K562 (cell line): ENCODE data around the gene SDK1. TPM values are rescaled to one million over a fixed set of nuclear protein-coding genes. Genes with fewer than 3 reads are reported as not detected.

ENCODE experiments used
- ATAC-seq: fragments of 200-7000 bp; cut with Tn5 transposase; 3 replicates; pipeline ENCODE4 v1.9.1; 2020; ENCODE audit warnings: moderate library complexity
- Bru-seq: library from RNA; stranded (reverse); fragments of 400-500 nt; gene quantifications from one replicate; lab custom pipeline; 2021; lab: Mats Ljungman, UMichigan
- BruChase-seq, 2 experiments: library from RNA; stranded (reverse); fragments of 400-500 nt; gene quantifications; one replicate each; lab custom pipeline; 2021; lab: Mats Ljungman, UMichigan
- BruUV-seq: library from RNA; stranded (reverse); fragments of 400-500 nt; replicated peaks from 2 replicates; lab custom pipeline; 2021; lab: Mats Ljungman, UMichigan
- CTCF ChIA-PET: fragments of 300-600 bp; formaldehyde crosslinking; extraction: SDS; loops from one replicate; lab custom pipeline; 2021; ENCODE audit warnings: low intra/inter-chr PET ratio; lab: Yijun Ruan, JAX
- POLR2A ChIA-PET: fragments of 300-600, 350-650 bp; sonication (Branson Sonifier 250); formaldehyde crosslinking; extraction: SDS; loops from one replicate; lab custom pipeline; 2021; ENCODE audit warnings: antibody characterized with exemption, inconsistent platforms; lab: Yijun Ruan, JAX
- DNase-seq, 4 experiments: peaks; one replicate each; pipeline versions ENCODE4 v3.0.0 to v3.0.0-alpha.2; 2011 to 2018; ENCODE audit warnings: low spot score in 3 of 4, mixed read lengths in 3 of 4; ENCODE audit errors: extremely low read depth in 1 of 4
- FAIRE-seq: peaks from 2 replicates; lab custom pipeline; 2011; peaks lifted over from hg19 to GRCh38; lab: Jason Lieb, UNC
- H2AFZ ChIP-seq: 2 replicates; pipeline ENCODE4 v1.6.0; 2011; ENCODE audit warnings: low read depth, low read length, control low read depth, inconsistent platforms
- H3K27ac ChIP-seq: fragments of 200-600 bp; 3 replicates; pipeline ENCODE4 v1.8.0; 2011; ENCODE audit warnings: low read depth, mild to moderate bottlenecking, control low read depth, inconsistent platforms, low read length, moderate library complexity, mixed read lengths; ENCODE audit errors: extremely low read depth
- H3K27me3 ChIP-seq, 2 experiments: fragments of 300-600 bp in 1 of 2; 2 replicates in 1 of 2; 3 replicates in 1 of 2; pipeline versions ENCODE4 v1.6.0 to v1.8.0; 2011; ENCODE audit warnings: inconsistent platforms in 2 of 2, low read length in 2 of 2, mild to moderate bottlenecking in 1 of 2, mixed read lengths in 1 of 2, moderate library complexity in 1 of 2; ENCODE audit not compliant: control insufficient read depth in 2 of 2, insufficient read depth in 2 of 2
- H3K36me3 ChIP-seq: fragments of 300-600 bp; 3 replicates; pipeline ENCODE4 v1.8.0; 2011; ENCODE audit warnings: mild to moderate bottlenecking, low read length, inconsistent platforms; ENCODE audit not compliant: control insufficient read depth, insufficient read depth
- H3K4me1 ChIP-seq, 2 experiments: fragments of 200-600 bp in 1 of 2; replicated peaks in 1 of 2; 2 replicates in 1 of 2; 3 replicates in 1 of 2; pipeline versions ENCODE4 v1.5.1 to v1.8.0; 2011; ENCODE audit warnings: inconsistent platforms in 2 of 2, low read length in 2 of 2, mild to moderate bottlenecking in 1 of 2, mixed read lengths in 1 of 2, moderate library complexity in 1 of 2; ENCODE audit not compliant: control insufficient read depth in 2 of 2, insufficient read depth in 2 of 2
- H3K4me2 ChIP-seq: 2 replicates; pipeline ENCODE4 v1.6.1; 2011; ENCODE audit warnings: low read length, control low read depth, inconsistent platforms, mixed read lengths; ENCODE audit not compliant: insufficient read depth
- H3K4me3 ChIP-seq: fragments of 200-600 bp; sonication (generic), shearing (Covaris generic); 2 replicates; pipeline ENCODE4 v1.5.1; 2016; ENCODE audit warnings: control low read depth, inconsistent platforms
- H3K79me2 ChIP-seq: fragments of 200-600 bp; 3 replicates; pipeline ENCODE4 v1.8.0; 2011; ENCODE audit warnings: low read length, inconsistent platforms; ENCODE audit not compliant: control insufficient read depth, insufficient read depth
- H3K9ac ChIP-seq, 2 experiments: 2 replicates each; pipeline versions ENCODE4 v1.6.0 to v1.6.1; 2011; ENCODE audit warnings: low read depth in 2 of 2, low read length in 2 of 2, control low read depth in 1 of 2, inconsistent platforms in 1 of 2, mild to moderate bottlenecking in 1 of 2, mixed read lengths in 1 of 2; ENCODE audit not compliant: insufficient read depth in 1 of 2
- H3K9me1 ChIP-seq: one replicate; pipeline ENCODE4 v1.6.0; 2011; ENCODE audit warnings: inconsistent platforms, mild to moderate bottlenecking, low read length, moderate library complexity; ENCODE audit not compliant: control insufficient read depth, insufficient read depth
- H3K9me3 ChIP-seq: replicated peaks from 2 replicates; pipeline ENCODE4 v1.5.1; 2011; ENCODE audit warnings: low read depth, low read length, inconsistent platforms; ENCODE audit not compliant: control insufficient read depth, insufficient read depth
- H4K20me1 ChIP-seq: replicated peaks from 2 replicates; pipeline ENCODE4 v1.6.1; 2011; ENCODE audit warnings: low read length, inconsistent platforms, mixed read lengths; ENCODE audit not compliant: control insufficient read depth, insufficient read depth
- ATF7 ChIP-seq: fragments of 450-650 bp; IDR thresholded peaks from 2 replicates; pipeline ENCODE4 v1.7.1; 2014; ENCODE audit warnings: mild to moderate bottlenecking, moderate library complexity
- CBX5 ChIP-seq: IDR thresholded peaks from 2 replicates; pipeline ENCODE4 v1.6.1; 2014; ENCODE audit warnings: low read depth, borderline replicate concordance
- ELF2 ChIP-seq: fragments of 250-450 bp; sonication (Bioruptor Pico); IDR thresholded peaks from 2 replicates; pipeline ENCODE4 v1.5.0; 2021; ENCODE audit warnings: mild to moderate bottlenecking
- FOSL1 ChIP-seq: fragments of 200-800 bp; sonication (Bioruptor generic); conservative IDR thresholded peaks from 2 replicates; pipeline ENCODE4 v1.6.1; 2016; ENCODE audit warnings: missing genetic modification characterization, missing compliant biosample characterization
- GMEB1 ChIP-seq: fragments of 250-450 bp; sonication (Bioruptor Pico); IDR thresholded peaks from 2 replicates; pipeline ENCODE4 v1.4.0; 2020; ENCODE audit warnings: mild to moderate bottlenecking
- HDGF ChIP-seq: fragments of 450-650 bp; IDR thresholded peaks from 2 replicates; pipeline ENCODE4 v1.6.1; 2016
- LARP7 ChIP-seq: fragments of 450-650 bp; IDR thresholded peaks from 2 replicates; pipeline ENCODE4 v1.6.1; 2016
- NR4A1 ChIP-seq, 2 experiments: fragments of 250-450 bp in 1 of 2; fragments of 450-650 bp in 1 of 2; sonication (Bioruptor Pico) in 1 of 2; IDR thresholded peaks; 2 replicates each; pipeline versions ENCODE4 v1.4.0 to v1.6.1; 2016 to 2020; ENCODE audit warnings: mild to moderate bottlenecking in 2 of 2, missing compliant biosample characterization in 1 of 2, missing genetic modification characterization in 1 of 2, moderate library complexity in 1 of 2
- TCF7 ChIP-seq: sonication (generic); IDR thresholded peaks from 2 replicates; pipeline ENCODE4 v1.6.1; 2016; ENCODE audit warnings: antibody characterized with exemption, borderline replicate concordance
- TCFL5 ChIP-seq: fragments of 250-450 bp; sonication (Bioruptor Pico); conservative IDR thresholded peaks from 2 replicates; pipeline ENCODE4 v1.6.1; 2021; ENCODE audit warnings: mild to moderate bottlenecking, moderate library complexity, matching md5 sums
- YY1 ChIP-seq, 3 experiments: IDR thresholded peaks; 2 replicates each; pipeline ENCODE4 v1.6.1; 2011; ENCODE audit warnings: low read length in 2 of 3, mild to moderate bottlenecking in 2 of 3, moderate library complexity in 2 of 3, borderline replicate concordance in 1 of 3, control low read depth in 1 of 3, low read depth in 1 of 3; ENCODE audit not compliant: insufficient read depth in 3 of 3, insufficient replicate concordance in 2 of 3, control insufficient read depth in 1 of 3, insufficient read length in 1 of 3; ENCODE audit errors: extremely low read depth in 1 of 3
- ZNF280B ChIP-seq: fragments of 250-450 bp; sonication (Bioruptor Pico); IDR thresholded peaks from 2 replicates; pipeline ENCODE4 v1.5.1; 2021; ENCODE audit warnings: mild to moderate bottlenecking
- WGBS: fragments of 100-300 bp; shearing (Covaris generic); methylation state at CpG from one replicate; pipeline ENCODE4 v1.1.6; 2016; ENCODE audit warnings: low coverage, mixed read lengths; ENCODE audit not compliant: insufficient coverage; ENCODE audit errors: missing lambda C conversion rate; 5-methylcytosine and 5-hydroxymethylcytosine counted together
- in situ Hi-C: fragments of 300-500 bp; cut with MboI; formaldehyde crosslinking; loops from 4 replicates; pipeline ENCODE4 v1.15.0; 2018; ENCODE audit warnings: inconsistent platforms, mixed read lengths
- intact Hi-C: fragments of 100-400 bp; cut with micrococcal nuclease; formaldehyde crosslinking; loops from 2 replicates; pipeline ENCODE4 v1.14.2; 2022
- long read RNA-seq, 3 experiments: library from polyadenylated mRNA in 2 of 3; library from RNA in 1 of 3; unstranded in 2 of 3; stranded (forward) in 1 of 3; transcript quantifications; one replicate each; pipeline ENCODE4 v2.0.0, GENCODE V29; 2019 to 2022
- polyA minus RNA-seq, 3 experiments: library from RNA; depleted of rRNA, polyadenylated mRNA; stranded (reverse); fragments of >200 nt; gene quantifications; 2 replicates each; pipeline ENCODE4 v1.2.3, GENCODE V29; 2011
- polyA plus RNA-seq, 8 experiments: library from polyadenylated mRNA; depleted of rRNA in 4 of 8; stranded (reverse) in 5 of 8; unstranded in 3 of 8; fragments of >200 nt; fragmentation: Nextera tagmentation in 2 of 8; fragmentation: Illumina TruSeq in 1 of 8; extraction: Ambion mirVana in 2 of 8; extraction: Trizol in 1 of 8; gene quantifications; 2 replicates each; pipeline versions ENCODE4 v1.2.1 to v1.2.3, GENCODE V29; 2011 to 2014; ENCODE audit warnings: inconsistent platforms in 1 of 8, missing spikeins in 1 of 8
- total RNA-seq, 7 experiments: library from RNA; depleted of rRNA in 6 of 7; stranded (reverse); fragments of >200 nt in 6 of 7; fragmentation: Illumina TruSeq in 2 of 7; extraction: Trizol in 2 of 7; gene quantifications; 2 replicates each; pipeline versions ENCODE4 v1.2.1 to v1.2.3, GENCODE V29; 2011 to 2021; ENCODE audit warnings: low replicate concordance in 1 of 7

Gene SDK1
- total RNA-seq (2011; cell fraction: chromatin; rRNA removed; ENCODE audit: low replicate concordance), result 0.05 TPM in 1 of 2 replicates, not detected in the other
- not detected in 2 replicates for total RNA-seq (2011; cell fraction: nucleolus; rRNA removed)
- not detected in 2 replicates for total RNA-seq (2011; cell fraction: nucleoplasm; rRNA removed)
- under 0.01 TPM in 1 of 2 replicates, not detected in the other for total RNA-seq (2014; rRNA removed)
- not detected in 2 replicates for total RNA-seq (2014; rRNA removed; fragmentation: Illumina TruSeq; extraction: Trizol)
- total RNA-seq (2015; rRNA removed; fragmentation: Illumina TruSeq; extraction: Trizol), result not detected in 2 replicates
- total RNA-seq (2021), result 0.16 TPM in 2 replicates
- not detected in 2 replicates for polyA plus RNA-seq (2011; rRNA removed)
- polyA plus RNA-seq (2011; cell fraction: cytosol; rRNA removed), result not detected in 2 replicates
- not detected in 2 replicates for polyA plus RNA-seq (2011; cell fraction: nucleus; rRNA removed)
- 0.04 TPM in 1 of 2 replicates, not detected in the other for polyA plus RNA-seq (2012)
- polyA plus RNA-seq (2014; fragmentation: Illumina TruSeq; extraction: Trizol), result not detected in 2 replicates
- polyA plus RNA-seq (2014; fragmentation: Nextera tagmentation; extraction: Ambion mirVana), result not detected
- polyA plus RNA-seq (2014; rRNA removed), result not detected in 2 replicates
- not detected in 2 replicates for polyA minus RNA-seq (2011; rRNA and poly(A)+ RNA removed)
- polyA minus RNA-seq (2011; cell fraction: cytosol; rRNA and poly(A)+ RNA removed), result not detected in 2 replicates
- not detected in 2 replicates for polyA minus RNA-seq (2011; cell fraction: nucleus; rRNA and poly(A)+ RNA removed)
- percentile 6 among the genes with signal in this experiment for Bru-seq, nascent RNA
- BruChase-seq, experiment 1, labeled RNA remaining after a 2-hour chase, result percentile 7 among the genes with signal in this experiment
- percentile 7 among the genes with signal in this experiment for BruChase-seq, experiment 2, labeled RNA remaining after a 6-hour chase
- long read RNA-seq, experiment 1, result 0 reads
- long read RNA-seq, experiment 2, result 0 reads
- long read RNA-seq, experiment 3, result 0 reads

GRCh38 chr7:3300651-3301448 is at the start of gene SDK1:
SDK1 (plus strand) TSS chr7:3301252; CDS start chr7:3301587, 335 bp downstream.
- H3K9me1 ChIP-seq, result no peaks in the 10 kb centered on the region
- no peak within 1 kb of the TSS; the same call in 1 of the 2 replicates for H3K4me2 ChIP-seq
- in situ Hi-C loops (no loop called here), intact Hi-C loops (no loop called here)
- no peaks in the 10 kb centered on the region for H3K36me3 ChIP-seq
- CTCF ChIA-PET, result interaction anchor here (0.6 kb wide), 1 partner anchor 134 kb away, joined by 3 read pairs; no protein-coding TSS in a partner anchor
- POLR2A ChIA-PET, result interaction anchor here (0.5 to 0.6 kb wide), 2 partner anchors 11 to 82 kb away, joined by 3 read pairs; no protein-coding TSS in a partner anchor
- H3K4me1 ChIP-seq, result peaks cover 0 to 14% of the 10 kb centered on the region in 2 experiments; a peak in 2 of 5 replicates
- FAIRE-seq (no peak), ATAC-seq (peak; percentile 100), DNase-seq (peak; percentile 86 to 90 (median 88))
- H3K79me2 ChIP-seq, result no peaks in the 10 kb centered on the region
- H3K27me3 ChIP-seq, result peaks cover 0 to 2% of the 10 kb centered on the region in 2 experiments; a peak in 2 of 5 replicates
- no TSS peak for BruUV-seq
- H3K4me3 ChIP-seq, result 0 out of 2 replicates have a peak within 1 kb of the TSS, but pooled peaks have one; percentile 15
- WGBS, result 13% methylated on average over 17 of the region's 119 CpGs
- H3K9ac ChIP-seq, result peak within 1 kb of the TSS in 1 of 2 experiments; percentile 71; a peak in 1 of 4 replicates
- H4K20me1 ChIP-seq, result no peaks in the 10 kb centered on the region
- no peaks in the 10 kb centered on the region for H3K9me3 ChIP-seq
- H2AFZ ChIP-seq, result no peak within 1 kb of the TSS
- no peak within 1 kb of the TSS for H3K27ac ChIP-seq
- TF ChIP-seq NR4A1 (CRISPR knock-in tag; IDR thresholded peaks at IDR 0.05) (no peak), NR4A1 (tag; IDR thresholded peaks at IDR 0.05) (no peak), YY1 (IDR thresholded peaks at IDR 0.05; ENCODE audit: borderline replicate concordance in 1 of 3, control insufficient read depth in 1 of 3, extremely low read depth in 1 of 3, insufficient read depth in 3 of 3, insufficient read length in 1 of 3, insufficient replicate concordance in 2 of 3, low read depth in 1 of 3, low read length in 2 of 3) (no peak), ELF2 (no peak), TCFL5 (CRISPR knock-in tag) (no peak), LARP7 (no peak), CBX5 (no peak), HDGF (no peak), FOSL1 (no peak), ATF7 (peak; percentile 37; the same call in 1 of the 2 replicates), TCF7 (no peak), ZNF280B (CRISPR knock-in tag) (no peak), GMEB1 (CRISPR knock-in tag) (no peak)
